Activated naive CD8-positive, alpha-beta T cell treated with anti-CD3 and anti-CD28 coated beads, Interleukin-2, amount 50 U/mL, for 24 hours (primary cell): ENCODE data around the gene ZDHHC20.
A peak's percentile ranks its signal among the peaks of the same experiment; 100 is the strongest.
"Not testable (repeated sequence)": the region's sequence is repeated elsewhere in the genome, so short reads cannot be mapped to it uniquely, and the experiment has no call there.

Source experiments
- ATAC-seq: fragments of 150-1000 bp; cut with Tn5 transposase; one replicate; pipeline ENCODE4 v1.10.0; 2021
- DNase-seq: peaks from one replicate; pipeline ENCODE4 v3.0.0; 2021
- H3K27ac Mint-ChIP-seq: one replicate; pipeline ENCODE4 v1.8.0; 2021; ENCODE audit warnings: mild to moderate bottlenecking, mixed read lengths
- H3K27me3 Mint-ChIP-seq: one replicate; pipeline ENCODE4 v1.8.0; 2021; ENCODE audit warnings: mixed read lengths
- H3K36me3 Mint-ChIP-seq: one replicate; pipeline ENCODE4 v1.8.0; 2021; ENCODE audit warnings: low read depth, mixed read lengths
- H3K4me1 Mint-ChIP-seq: one replicate; pipeline ENCODE4 v1.8.0; 2021; ENCODE audit warnings: mixed read lengths
- H3K4me3 Mint-ChIP-seq: one replicate; pipeline ENCODE4 v1.8.0; 2021; ENCODE audit warnings: mild to moderate bottlenecking, moderate library complexity, mixed read lengths
- H3K9me3 Mint-ChIP-seq: one replicate; pipeline ENCODE4 v1.8.0; 2021; ENCODE audit warnings: mixed read lengths

The ZDHHC20 gene

DNA sequence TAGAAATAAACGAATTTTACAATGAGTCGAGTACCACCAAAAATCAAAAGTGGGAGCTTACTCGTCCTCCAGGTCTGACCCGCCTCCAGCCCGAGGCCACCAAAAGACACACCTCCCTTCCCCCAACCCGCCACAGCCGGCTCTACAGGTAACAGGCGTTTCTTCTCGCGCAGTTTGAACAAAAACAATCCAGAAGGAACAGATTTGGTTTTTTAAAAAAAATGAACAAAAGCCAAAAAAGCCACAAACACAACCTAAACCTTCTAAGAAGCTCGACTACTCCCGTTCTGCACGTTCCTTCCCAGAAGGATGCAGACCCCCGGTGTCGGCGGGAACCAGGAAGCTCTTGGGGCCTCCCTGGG lies 671 bp downstream of the ZDHHC20 start:
- ATAC-seq (no peak), DNase-seq (peak; percentile 61)
- H3K9me3 Mint-ChIP-seq, result peaks cover 4% of the 10 kb centered on the region
- no peaks in the 10 kb centered on the region for H3K27me3 Mint-ChIP-seq
- H3K36me3 Mint-ChIP-seq, result peaks cover 10% of the 10 kb centered on the region
- H3K27ac Mint-ChIP-seq, result peak overlapping the region; percentile 75
- H3K4me3 Mint-ChIP-seq, result peak overlapping the region; percentile 89
- H3K4me1 Mint-ChIP-seq, result peaks cover 43% of the 10 kb centered on the region

DNA sequence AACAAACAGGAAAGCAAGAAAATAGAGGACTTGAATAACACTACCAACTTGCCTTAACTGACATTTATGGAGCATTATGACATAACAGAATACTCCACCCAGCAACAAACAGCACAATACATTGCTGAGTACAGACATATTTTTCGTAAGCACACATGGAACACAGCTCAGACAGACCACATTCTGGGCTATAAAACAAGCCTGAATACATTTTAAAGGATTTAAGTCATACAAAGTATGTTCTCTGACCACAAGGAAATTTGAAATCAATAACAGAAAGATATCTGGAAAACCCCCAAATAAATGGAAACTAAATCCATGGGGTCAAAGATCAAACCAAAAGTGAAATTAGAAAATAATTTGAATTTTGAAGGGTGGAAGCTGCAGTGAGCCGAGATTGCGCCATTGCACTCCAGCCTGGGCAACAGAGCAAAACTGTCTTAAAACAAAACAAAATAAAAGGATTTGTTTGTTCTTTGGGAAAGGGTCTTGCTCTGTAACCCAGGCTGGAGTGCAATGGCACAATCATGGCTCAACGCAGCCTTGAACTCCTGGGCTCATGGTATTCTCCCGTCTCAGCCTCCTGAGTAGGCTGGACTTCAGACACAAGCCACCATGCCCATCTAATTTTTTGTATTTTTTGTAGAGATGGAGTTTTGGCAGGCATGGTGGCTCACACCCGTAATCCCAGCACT lies 5.6 kb downstream of the ZDHHC20 start:
- DNase-seq, result no peak
- Mint-ChIP-seq H3K36me3 (peaks cover 25% of the 10 kb centered on the region), H3K27me3 (no peaks in the 10 kb centered on the region), H3K27ac (no peak overlapping the region), H3K9me3 (peaks cover 21% of the 10 kb centered on the region), H3K4me1 (peaks cover 61% of the 10 kb centered on the region), H3K4me3 (no peak overlapping the region)
- ATAC-seq, result no peak

DNA sequence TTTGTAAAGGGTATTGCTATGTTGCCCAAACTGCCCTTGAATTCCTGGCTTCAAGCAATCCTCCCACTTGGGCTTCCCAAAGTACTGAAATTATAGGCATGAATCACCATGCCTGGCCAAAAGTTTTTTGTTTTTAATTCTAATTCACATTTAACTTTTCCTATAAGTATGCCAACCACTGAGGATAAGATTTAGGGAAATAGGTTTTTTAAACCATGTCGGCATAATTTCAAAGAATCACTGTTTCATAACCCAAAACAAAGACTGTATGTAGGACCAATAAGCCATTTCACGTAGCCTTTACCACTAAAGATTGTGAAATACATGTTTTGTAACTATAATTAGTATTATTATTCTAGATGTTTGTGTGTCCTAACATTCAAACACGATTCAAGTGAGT lies 8.2 kb downstream of the ZDHHC20 start:
- Mint-ChIP-seq H3K27ac (no peak overlapping the region), H3K36me3 (peaks cover 25% of the 10 kb centered on the region), H3K4me1 (peaks cover 46% of the 10 kb centered on the region), H3K4me3 (no peak overlapping the region), H3K9me3 (peaks cover 21% of the 10 kb centered on the region), H3K27me3 (no peaks in the 10 kb centered on the region)
- ATAC-seq, result no peak
- no peak for DNase-seq

DNA sequence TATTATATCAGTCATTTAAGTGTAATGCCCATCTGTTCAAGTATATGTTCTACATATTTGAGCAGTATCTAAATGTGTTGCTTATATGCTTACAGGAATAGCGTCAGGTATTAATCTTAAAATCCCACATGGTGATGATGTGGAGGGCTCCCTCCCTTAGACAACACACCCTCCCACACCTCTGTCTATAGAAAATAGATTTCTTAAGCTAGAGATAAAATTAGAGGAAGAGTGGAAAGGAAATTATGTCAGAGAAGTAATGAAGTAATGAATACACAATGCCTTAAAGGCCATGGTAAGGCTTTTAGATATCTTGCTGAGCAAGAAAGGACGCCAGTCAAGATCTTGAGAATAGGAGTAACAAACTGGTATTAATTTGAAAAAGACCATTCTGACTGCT lies 12.4 kb downstream of the ZDHHC20 start:
- Mint-ChIP-seq H3K36me3 (peaks cover 7% of the 10 kb centered on the region), H3K27ac (no peak overlapping the region), H3K4me3 (no peak overlapping the region), H3K9me3 (peaks cover 3% of the 10 kb centered on the region), H3K4me1 (peaks cover 21% of the 10 kb centered on the region), H3K27me3 (no peaks in the 10 kb centered on the region)
- ATAC-seq, result no peak
- DNase-seq, result no peak

DNA sequence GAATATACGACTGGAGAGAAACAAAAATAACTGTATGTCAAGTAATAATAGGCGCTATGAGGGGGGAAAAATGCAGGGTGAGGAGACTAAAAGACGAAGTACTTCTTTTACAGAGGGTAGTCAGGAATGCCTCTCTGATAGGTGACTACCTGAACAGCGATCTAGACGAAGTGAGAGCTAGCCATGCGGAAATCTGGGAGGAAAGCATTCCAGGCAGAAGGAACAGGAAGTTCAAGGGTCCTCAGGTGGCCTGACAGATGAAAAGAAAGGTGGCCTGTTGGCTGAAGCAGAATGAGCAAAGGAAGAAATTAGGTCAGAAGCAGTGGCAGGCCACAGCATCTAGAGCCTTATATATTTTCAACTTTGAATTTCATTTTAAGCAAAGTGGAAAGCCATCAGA lies 13.3 kb downstream of the ZDHHC20 start:
- Mint-ChIP-seq H3K27me3 (no peaks in the 10 kb centered on the region), H3K4me3 (no peak overlapping the region), H3K9me3 (peaks cover 4% of the 10 kb centered on the region), H3K27ac (no peak overlapping the region), H3K4me1 (peaks cover 26% of the 10 kb centered on the region), H3K36me3 (peaks cover 8% of the 10 kb centered on the region)
- ATAC-seq, result no peak
- no peak for DNase-seq

DNA sequence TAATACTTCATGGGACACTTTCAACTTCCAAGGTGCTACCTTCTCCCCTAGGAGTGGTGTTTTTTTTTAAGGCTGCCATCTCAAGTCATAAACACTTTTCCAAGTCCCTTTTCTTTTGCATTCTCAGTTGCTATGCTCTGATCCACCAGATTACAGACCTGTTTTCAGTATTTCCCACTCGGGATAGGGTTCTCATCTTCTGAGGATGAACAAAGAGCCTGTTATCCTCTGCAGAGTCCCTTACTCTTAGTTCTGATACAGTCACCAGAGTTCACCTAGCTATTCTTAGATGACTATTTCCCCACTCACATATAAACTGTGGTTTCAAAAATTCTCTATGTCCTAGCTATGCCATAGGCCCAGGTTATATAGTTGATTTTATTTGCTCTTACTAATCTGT lies 15.9 kb downstream of the ZDHHC20 start:
- Mint-ChIP-seq H3K4me1 (peaks cover 20% of the 10 kb centered on the region), H3K27me3 (no peaks in the 10 kb centered on the region), H3K9me3 (peaks cover 8% of the 10 kb centered on the region), H3K4me3 (no peak overlapping the region), H3K27ac (no peak overlapping the region), H3K36me3 (peaks cover 5% of the 10 kb centered on the region)
- ATAC-seq (no peak), DNase-seq (no peak)

DNA sequence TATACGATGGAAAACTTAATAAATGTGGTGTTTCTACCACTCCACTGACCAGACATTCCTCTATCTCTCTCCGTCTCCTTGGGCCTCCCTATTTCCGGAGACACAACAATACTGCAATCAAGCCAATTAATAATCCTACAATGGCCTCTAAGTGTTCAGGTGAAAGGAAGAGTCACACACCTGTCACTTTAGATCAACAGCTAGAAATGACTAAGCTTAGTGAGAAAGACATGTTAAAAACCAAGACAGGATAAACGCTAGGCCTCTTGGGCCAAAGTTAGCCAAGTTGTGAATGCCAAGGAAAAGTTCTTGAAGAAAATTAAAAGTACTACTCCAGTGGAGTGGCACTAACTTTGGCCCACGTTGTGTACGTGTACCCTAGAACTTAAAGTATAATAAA lies 22.5 kb downstream of the ZDHHC20 start:
- peak overlapping the region; percentile 17 for H3K27ac Mint-ChIP-seq
- no peak for DNase-seq
- no peaks in the 10 kb centered on the region for H3K27me3 Mint-ChIP-seq
- peaks cover 16% of the 10 kb centered on the region for H3K36me3 Mint-ChIP-seq
- no peak overlapping the region for H3K4me3 Mint-ChIP-seq
- H3K9me3 Mint-ChIP-seq, result peaks cover 13% of the 10 kb centered on the region
- ATAC-seq, result no peak
- H3K4me1 Mint-ChIP-seq, result peaks cover 35% of the 10 kb centered on the region

DNA sequence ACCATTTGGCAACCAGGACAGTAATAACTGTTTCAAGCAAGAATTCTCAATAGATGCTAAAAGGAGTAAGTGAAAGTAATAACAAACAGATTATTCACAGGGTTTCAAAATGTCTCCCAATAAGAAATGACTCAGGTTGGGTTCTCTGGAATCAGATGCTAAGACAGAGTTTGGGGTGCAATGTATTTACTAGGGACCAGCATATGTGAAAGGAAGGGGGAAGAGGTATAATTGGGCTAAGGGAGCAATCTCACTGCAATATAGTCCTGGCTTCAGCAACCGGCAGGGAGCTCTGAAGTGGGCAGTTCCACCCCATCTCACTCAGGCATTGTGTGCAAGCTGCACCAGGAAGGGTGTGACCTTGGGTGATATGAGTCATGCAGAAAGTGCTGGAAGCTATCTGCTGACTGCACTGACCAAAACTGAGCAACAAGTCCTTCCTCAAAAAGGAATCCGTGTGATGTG lies 23.4 kb downstream of the ZDHHC20 start:
- Mint-ChIP-seq H3K4me1 (peaks cover 32% of the 10 kb centered on the region), H3K27me3 (no peaks in the 10 kb centered on the region), H3K9me3 (peaks cover 17% of the 10 kb centered on the region), H3K36me3 (peaks cover 24% of the 10 kb centered on the region), H3K27ac (peak overlapping the region; percentile 65), H3K4me3 (peak overlapping the region; percentile 24)
- peak; percentile 89 for ATAC-seq
- peak; percentile 46 for DNase-seq

DNA sequence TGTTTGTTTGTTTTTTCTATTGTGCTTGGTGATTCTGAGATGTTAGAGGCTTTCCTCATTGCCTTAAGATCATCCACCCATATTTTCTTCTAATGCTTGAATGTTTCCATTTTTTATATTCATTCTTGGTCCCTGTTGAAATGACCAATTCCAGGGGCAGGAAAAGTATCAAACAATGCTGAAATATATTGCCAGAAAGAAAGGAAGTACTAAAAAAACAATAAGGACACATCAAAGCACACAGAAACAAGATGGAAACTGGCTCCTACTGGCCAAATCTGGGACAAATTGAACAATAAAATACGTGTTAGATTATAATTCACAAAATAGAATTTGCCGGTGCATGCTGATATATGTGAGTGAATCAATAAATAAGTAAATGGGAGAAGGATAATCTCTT lies 23.9 kb downstream of the ZDHHC20 start:
- Mint-ChIP-seq H3K4me1 (peaks cover 31% of the 10 kb centered on the region), H3K36me3 (peaks cover 25% of the 10 kb centered on the region), H3K27me3 (no peaks in the 10 kb centered on the region), H3K4me3 (no peak overlapping the region), H3K27ac (no peak overlapping the region), H3K9me3 (peaks cover 22% of the 10 kb centered on the region)
- no peak for ATAC-seq
- DNase-seq, result no peak

DNA sequence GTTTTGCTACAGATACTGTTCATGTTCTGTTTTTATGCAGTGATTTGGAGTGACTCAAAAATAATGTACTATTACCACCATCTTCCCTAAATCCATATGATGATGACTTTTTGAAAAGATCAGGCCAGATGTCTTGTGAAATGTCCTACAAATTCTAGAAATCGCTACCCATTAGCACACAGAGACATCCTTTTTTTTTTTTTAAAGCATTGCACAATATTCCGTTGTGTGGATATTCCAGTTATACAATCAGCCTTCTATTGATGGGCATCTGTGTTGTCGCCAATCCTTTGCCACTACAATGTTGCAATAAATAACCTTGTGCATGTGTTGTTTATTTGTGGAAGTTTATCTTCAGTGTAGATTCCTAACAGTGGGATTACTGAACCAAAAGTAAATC lies 24.5 kb downstream of the ZDHHC20 start:
- peaks cover 31% of the 10 kb centered on the region for H3K4me1 Mint-ChIP-seq

DNA sequence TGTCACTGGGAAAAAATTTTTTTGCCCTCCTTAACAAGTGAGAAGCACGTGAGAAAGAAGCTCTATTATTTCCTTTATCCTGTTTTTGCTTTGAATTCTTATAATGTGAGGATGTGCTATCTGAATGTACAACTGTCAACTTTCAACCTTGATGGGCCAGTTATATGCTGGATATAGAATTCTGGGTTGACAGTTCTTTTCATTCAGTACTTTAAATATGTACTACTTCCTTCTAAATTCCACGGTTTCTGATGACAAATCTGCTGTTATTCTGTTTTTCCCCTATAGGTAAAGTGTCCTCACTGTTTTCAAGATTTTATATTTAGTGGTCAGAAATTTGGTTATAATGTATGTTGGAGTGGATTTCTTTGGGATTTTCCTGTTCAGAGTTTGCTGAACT lies 29.9 kb downstream of the ZDHHC20 start:
- no peak overlapping the region for H3K27ac Mint-ChIP-seq
- DNase-seq, result no peak
- ATAC-seq, result no peak
- H3K9me3 Mint-ChIP-seq, result peaks cover 29% of the 10 kb centered on the region
- H3K36me3 Mint-ChIP-seq, result peaks cover 30% of the 10 kb centered on the region
- H3K4me1 Mint-ChIP-seq, result peaks cover 26% of the 10 kb centered on the region
- no peaks in the 10 kb centered on the region for H3K27me3 Mint-ChIP-seq
- H3K4me3 Mint-ChIP-seq, result no peak overlapping the region

More for the DNA sequence above, 24.5 kb downstream of the ZDHHC20 start:
- H3K9me3 Mint-ChIP-seq, result peaks cover 28% of the 10 kb centered on the region
- DNase-seq, result no peak
- H3K27ac Mint-ChIP-seq, result no peak overlapping the region
- no peak overlapping the region for H3K4me3 Mint-ChIP-seq
- H3K27me3 Mint-ChIP-seq, result no peaks in the 10 kb centered on the region
- ATAC-seq, result no peak
- H3K36me3 Mint-ChIP-seq, result peaks cover 30% of the 10 kb centered on the region

DNA sequence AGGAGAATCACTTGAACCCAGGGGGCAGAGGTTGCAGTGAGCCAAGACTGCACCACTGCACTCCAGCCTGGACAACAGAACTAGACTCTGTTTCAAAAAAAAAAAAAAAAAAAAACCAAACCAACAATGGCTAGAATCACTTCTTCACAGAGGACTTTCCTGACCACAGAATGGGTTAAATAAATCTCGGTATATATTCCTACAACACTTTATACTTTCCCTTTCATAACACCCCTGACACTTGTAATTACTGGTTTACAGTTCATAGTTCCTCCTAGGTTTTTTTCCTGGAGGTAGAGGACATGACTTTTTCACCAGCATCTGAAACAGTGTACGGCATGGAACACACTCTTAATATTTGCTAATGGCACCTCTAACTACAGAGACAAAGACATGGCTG lies 31.4 kb downstream of the ZDHHC20 start:
- DNase-seq (no peak), ATAC-seq (no peak)
- peaks cover 26% of the 10 kb centered on the region for H3K9me3 Mint-ChIP-seq
- H3K27ac Mint-ChIP-seq, result no peak overlapping the region
- peaks cover 30% of the 10 kb centered on the region for H3K36me3 Mint-ChIP-seq
- H3K4me3 Mint-ChIP-seq, result no peak overlapping the region
- peaks cover 26% of the 10 kb centered on the region for H3K4me1 Mint-ChIP-seq
- no peaks in the 10 kb centered on the region for H3K27me3 Mint-ChIP-seq

DNA sequence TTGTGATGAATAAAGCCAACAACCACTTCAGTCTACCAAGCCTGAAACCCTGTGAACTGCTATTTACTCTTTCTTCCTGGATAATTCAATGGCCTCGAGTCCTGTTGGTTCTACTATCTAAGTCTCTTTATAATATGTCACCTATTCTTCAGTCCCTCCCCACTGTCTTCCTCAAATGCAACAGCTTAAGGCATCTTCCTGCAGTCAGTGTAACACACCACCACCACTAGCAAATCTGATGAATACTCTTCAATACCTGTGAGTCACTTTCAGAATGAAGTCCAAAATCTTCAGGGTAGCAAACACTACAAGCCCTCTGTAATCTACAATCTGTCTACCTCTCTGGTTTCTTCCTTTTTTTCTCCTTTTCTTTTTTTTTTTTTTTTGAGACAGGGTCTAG lies 32.9 kb downstream of the ZDHHC20 start:
- Mint-ChIP-seq H3K36me3 (peaks cover 25% of the 10 kb centered on the region), H3K27ac (no peak overlapping the region), H3K4me3 (no peak overlapping the region), H3K27me3 (no peaks in the 10 kb centered on the region), H3K4me1 (peaks cover 23% of the 10 kb centered on the region), H3K9me3 (peaks cover 26% of the 10 kb centered on the region)
- ATAC-seq (peak; percentile 80), DNase-seq (no peak)

DNA sequence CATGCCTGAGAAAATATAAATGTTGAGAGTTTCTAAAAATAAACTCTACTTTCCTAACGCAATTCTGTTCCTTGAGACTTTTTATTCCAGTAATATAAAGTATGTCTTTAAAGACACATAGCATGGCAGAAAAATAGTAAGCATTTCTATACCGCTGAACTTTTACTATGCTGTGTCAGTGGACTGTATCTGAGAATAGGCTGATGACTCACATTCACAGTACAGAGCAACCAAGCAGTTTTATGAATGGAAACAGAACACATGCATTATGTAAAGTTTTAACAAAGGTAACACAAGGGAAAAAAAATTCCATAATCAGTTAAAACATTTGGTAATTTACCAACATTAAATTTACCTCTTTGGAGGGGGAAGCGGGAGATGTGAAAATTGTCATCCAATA lies 38.4 kb downstream of the ZDHHC20 start:
- DNase-seq (no peak), ATAC-seq (peak; percentile 73)
- Mint-ChIP-seq H3K36me3 (peaks cover 13% of the 10 kb centered on the region), H3K27ac (no peak overlapping the region), H3K4me3 (no peak overlapping the region), H3K27me3 (no peaks in the 10 kb centered on the region), H3K9me3 (no peaks in the 10 kb centered on the region), H3K4me1 (peaks cover 11% of the 10 kb centered on the region)

DNA sequence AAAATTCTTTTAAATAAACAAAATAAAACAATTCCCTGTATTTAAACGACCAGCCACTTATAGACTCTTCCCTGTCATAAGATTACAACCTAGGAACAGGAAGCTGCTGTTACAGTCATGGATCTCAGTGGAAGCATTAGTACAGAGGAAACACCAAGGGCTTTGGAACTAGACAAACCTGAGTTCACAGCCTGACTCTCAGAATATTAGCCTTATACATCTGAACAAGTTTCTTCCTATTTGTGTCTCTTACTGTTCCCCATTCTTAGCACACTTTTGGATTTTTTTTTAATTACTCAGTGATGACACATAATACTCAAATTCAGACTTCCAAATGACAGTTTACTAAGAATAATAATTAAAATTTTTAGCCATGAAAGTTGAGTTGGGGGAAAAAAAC lies 46.1 kb downstream of the ZDHHC20 start:
- no peak overlapping the region for H3K4me3 Mint-ChIP-seq
- no peaks in the 10 kb centered on the region for H3K4me1 Mint-ChIP-seq
- H3K36me3 Mint-ChIP-seq, result peaks cover 51% of the 10 kb centered on the region
- ATAC-seq, result no peak
- no peak for DNase-seq
- H3K9me3 Mint-ChIP-seq, result peaks cover 11% of the 10 kb centered on the region
- no peaks in the 10 kb centered on the region for H3K27me3 Mint-ChIP-seq
- H3K27ac Mint-ChIP-seq, result no peak overlapping the region

DNA sequence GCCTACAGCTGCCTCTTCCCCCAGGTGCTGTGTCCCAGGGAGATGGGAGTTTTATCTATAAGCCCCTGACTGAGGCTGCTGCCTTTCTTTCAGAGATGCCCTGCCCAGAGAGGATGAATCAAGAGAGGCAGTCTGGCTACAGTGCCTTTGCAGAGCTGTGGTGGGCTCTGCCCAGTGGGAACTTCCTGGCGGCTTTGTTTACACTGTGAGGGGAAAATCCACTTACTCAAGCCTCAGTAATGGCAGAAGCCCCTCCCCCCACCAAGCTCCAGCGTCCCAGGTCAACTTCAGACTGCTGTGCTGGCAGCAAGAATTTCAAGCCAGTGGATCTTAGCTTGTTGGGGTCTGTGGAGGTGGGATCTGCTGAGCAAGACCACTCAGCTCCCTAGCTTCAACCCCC lies 48.6 kb downstream of the ZDHHC20 start:
- H3K9me3 Mint-ChIP-seq, result peaks cover 25% of the 10 kb centered on the region
- peaks cover 65% of the 10 kb centered on the region for H3K36me3 Mint-ChIP-seq
- DNase-seq, H3K4me3 Mint-ChIP-seq, ATAC-seq, H3K27ac Mint-ChIP-seq, H3K4me1 Mint-ChIP-seq, H3K27me3 Mint-ChIP-seq: not testable (repeated sequence)
